Measurements from ENCODE around the gene KRT39. TPM values are rescaled to one million over a fixed set of nuclear protein-coding genes. Genes with fewer than 3 reads are reported as not detected.
A peak's percentile ranks its signal among the peaks of the same experiment; 100 is the strongest.

The KRT39 gene
- polyA plus RNA-seq, 3 donors = not detected

GRCh38 chr17:40995116-40995515 is 28.4 kb upstream of the KRT39 start:
- Mint-ChIP-seq H3K27me3 (ENCODE audit: low read depth in 3 of 3) (peaks cover 13 to 18% (median 15%) of the 10 kb centered on the region in 3 donors), H3K4me3 (no peak overlapping the region), H3K36me3 (no peaks in the 10 kb centered on the region), H3K4me1 (no peaks in the 10 kb centered on the region), H3K27ac (no peak overlapping the region), H3K9me3 (peaks cover 0 to 2% (median 0%) of the 10 kb centered on the region in 7 donors)
- intact Hi-C loops (cut with micrococcal nuclease) = no loop called here
- peaks cover 3% of the 10 kb centered on the region in 2 donors for H3K27me3 ChIP-seq (ENCODE audit: control insufficient read depth in 2 of 2, insufficient read depth in 2 of 2, low read length in 2 of 2)
- no peak for TF ChIP-seq CTCF (IDR thresholded peaks at IDR 0.05)
- no peaks in the 10 kb centered on the region for H4K20me1 ChIP-seq (ENCODE audit: insufficient read depth, low read length)
- no peak for DNase-seq
- H3K4me2 ChIP-seq (replicated peaks; ENCODE audit: extremely low read depth, low read length, poor library complexity, severe bottlenecking) = no peak overlapping the region
- H3K4me3 ChIP-seq (replicated peaks in 1 of 3; ENCODE audit: low read depth in 2 of 3, low read length in 3 of 3) = no peak overlapping the region
- no peaks in the 10 kb centered on the region for H3K4me1 ChIP-seq (ENCODE audit: control insufficient read depth in 1 of 2, insufficient read depth in 2 of 2, low read length in 2 of 2)
- no peaks in the 10 kb centered on the region for H3K79me2 ChIP-seq (ENCODE audit: insufficient read depth, low read length)
- no peaks in the 10 kb centered on the region for H3K9me3 ChIP-seq (replicated peaks in 1 of 2; ENCODE audit: control insufficient read depth in 1 of 2, insufficient read depth in 1 of 2, low read length in 2 of 2)
- H3K36me3 ChIP-seq (replicated peaks in 1 of 2; ENCODE audit: control insufficient read depth in 1 of 2, insufficient read depth in 2 of 2, low read length in 2 of 2) = no peaks in the 10 kb centered on the region
- WGBS (ENCODE audit: insufficient coverage) = no CpG with 5 or more reads among the region's 1 CpG
- H3K27ac ChIP-seq (ENCODE audit: low read depth in 1 of 2, low read length in 2 of 2) = no peak overlapping the region
- no peak overlapping the region for H3K9ac ChIP-seq (ENCODE audit: insufficient read depth, low read length, poor library complexity, severe bottlenecking)
- H2AFZ ChIP-seq (ENCODE audit: insufficient read depth, low read depth, low read length, poor library complexity, severe bottlenecking) = no peak overlapping the region

DNA sequence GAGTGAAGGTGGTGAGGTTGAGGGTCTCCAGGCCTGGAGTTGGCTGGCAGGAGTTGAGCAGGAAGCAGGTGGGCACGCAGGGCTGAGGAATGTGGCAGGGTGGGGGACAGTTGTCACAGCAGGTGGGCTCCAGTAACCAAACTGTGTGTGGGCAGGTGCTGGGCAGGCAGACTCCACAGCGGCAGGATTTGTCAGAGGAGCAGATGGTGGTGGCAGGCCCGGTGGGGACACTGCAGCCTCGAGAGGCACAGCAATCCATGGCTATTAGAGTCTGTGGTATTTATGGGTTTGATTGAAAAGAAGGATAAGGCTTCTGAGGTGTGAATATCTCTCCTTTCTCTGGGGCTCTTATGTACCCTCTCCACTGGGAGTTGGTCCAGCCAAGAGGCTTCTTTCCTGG is 27.1 kb upstream of the KRT39 start, which contains the start of gene KRTAP3-3:
TSS of gene KRTAP3-3 (minus strand) at position 326 of the 400 bp plus-strand sequence. CDS start at position 259, 67 bp downstream.
- H3K9me3 ChIP-seq (replicated peaks in 1 of 2; ENCODE audit: control insufficient read depth in 1 of 2, insufficient read depth in 1 of 2, low read length in 2 of 2) = no peaks in the 10 kb centered on the region
- TF ChIP-seq CTCF (IDR thresholded peaks at IDR 0.05) = no peak
- no peak within 1 kb of the TSS for H3K4me3 ChIP-seq (replicated peaks in 1 of 3; ENCODE audit: low read depth in 2 of 3, low read length in 3 of 3)
- H2AFZ ChIP-seq (ENCODE audit: insufficient read depth, low read depth, low read length, poor library complexity, severe bottlenecking) = no peak within 1 kb of the TSS
- H3K27ac ChIP-seq (ENCODE audit: low read depth in 1 of 2, low read length in 2 of 2) = no peak within 1 kb of the TSS
- H3K4me2 ChIP-seq (replicated peaks; ENCODE audit: extremely low read depth, low read length, poor library complexity, severe bottlenecking) = no peak within 1 kb of the TSS
- Mint-ChIP-seq H3K9me3 (no peaks in the 10 kb centered on the region), H3K27ac (peak within 1 kb of the TSS in 1 of 7 donors; percentile 17), H3K36me3 (no peaks in the 10 kb centered on the region), H3K4me3 (no peak within 1 kb of the TSS), H3K4me1 (no peaks in the 10 kb centered on the region), H3K27me3 (ENCODE audit: low read depth in 3 of 3) (peaks cover 7 to 19% (median 13%) of the 10 kb centered on the region in 3 donors)
- no peaks in the 10 kb centered on the region for H3K79me2 ChIP-seq (ENCODE audit: insufficient read depth, low read length)
- no peak within 1 kb of the TSS for H3K9ac ChIP-seq (ENCODE audit: insufficient read depth, low read length, poor library complexity, severe bottlenecking)
- intact Hi-C loops (cut with micrococcal nuclease) = no loop called here
- peaks cover 3% of the 10 kb centered on the region in 2 donors for H3K27me3 ChIP-seq (ENCODE audit: control insufficient read depth in 2 of 2, insufficient read depth in 2 of 2, low read length in 2 of 2)
- DNase-seq = no peak
- H3K36me3 ChIP-seq (replicated peaks in 1 of 2; ENCODE audit: control insufficient read depth in 1 of 2, insufficient read depth in 2 of 2, low read length in 2 of 2) = no peaks in the 10 kb centered on the region
- H4K20me1 ChIP-seq (ENCODE audit: insufficient read depth, low read length) = no peaks in the 10 kb centered on the region
- 61% methylated on average over 4 of the region's 4 CpGs for WGBS (ENCODE audit: insufficient coverage)
- H3K4me1 ChIP-seq (ENCODE audit: control insufficient read depth in 1 of 2, insufficient read depth in 2 of 2, low read length in 2 of 2) = no peaks in the 10 kb centered on the region

Data from CD14-positive monocyte (primary cell).